Astrocyte of the cerebellum (primary cell): ENCODE results near the gene FAM114A1.

ENCODE experiments used
- DNase-seq: peaks from one replicate; pipeline ENCODE4 v3.0.0-alpha.2; 2011; ENCODE audit warnings: low read depth
- H3K4me3 ChIP-seq: 2 replicates; pipeline ENCODE4 v1.5.1; 2011; ENCODE audit warnings: mild to moderate bottlenecking, low read depth, low read length, moderate library complexity
- in situ Hi-C: cut with HindIII; loops from 2 replicates; pipeline ENCODE4 v1.10.0; 2017; ENCODE audit warnings: low sequenced_read_pairs
- TF ChIP-seq, protein P1 (sequence below): IDR thresholded peaks from 2 replicates; pipeline ENCODE4 v1.5.1; 2012; ENCODE audit warnings: low read length, low read depth, moderate library complexity, mild to moderate bottlenecking; ENCODE audit errors: missing control alignments

Gene FAM114A1

GRCh38 chr4:38872620-38873019 lies 5.0 kb downstream of the FAM114A1 start:
- H3K4me3 ChIP-seq, result no peak overlapping the region
- in situ Hi-C loops, result no loop called here
- no peak for DNase-seq
- TF ChIP-seq, protein P1, sequence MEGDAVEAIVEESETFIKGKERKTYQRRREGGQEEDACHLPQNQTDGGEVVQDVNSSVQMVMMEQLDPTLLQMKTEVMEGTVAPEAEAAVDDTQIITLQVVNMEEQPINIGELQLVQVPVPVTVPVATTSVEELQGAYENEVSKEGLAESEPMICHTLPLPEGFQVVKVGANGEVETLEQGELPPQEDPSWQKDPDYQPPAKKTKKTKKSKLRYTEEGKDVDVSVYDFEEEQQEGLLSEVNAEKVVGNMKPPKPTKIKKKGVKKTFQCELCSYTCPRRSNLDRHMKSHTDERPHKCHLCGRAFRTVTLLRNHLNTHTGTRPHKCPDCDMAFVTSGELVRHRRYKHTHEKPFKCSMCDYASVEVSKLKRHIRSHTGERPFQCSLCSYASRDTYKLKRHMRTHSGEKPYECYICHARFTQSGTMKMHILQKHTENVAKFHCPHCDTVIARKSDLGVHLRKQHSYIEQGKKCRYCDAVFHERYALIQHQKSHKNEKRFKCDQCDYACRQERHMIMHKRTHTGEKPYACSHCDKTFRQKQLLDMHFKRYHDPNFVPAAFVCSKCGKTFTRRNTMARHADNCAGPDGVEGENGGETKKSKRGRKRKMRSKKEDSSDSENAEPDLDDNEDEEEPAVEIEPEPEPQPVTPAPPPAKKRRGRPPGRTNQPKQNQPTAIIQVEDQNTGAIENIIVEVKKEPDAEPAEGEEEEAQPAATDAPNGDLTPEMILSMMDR, result no peak

DNA sequence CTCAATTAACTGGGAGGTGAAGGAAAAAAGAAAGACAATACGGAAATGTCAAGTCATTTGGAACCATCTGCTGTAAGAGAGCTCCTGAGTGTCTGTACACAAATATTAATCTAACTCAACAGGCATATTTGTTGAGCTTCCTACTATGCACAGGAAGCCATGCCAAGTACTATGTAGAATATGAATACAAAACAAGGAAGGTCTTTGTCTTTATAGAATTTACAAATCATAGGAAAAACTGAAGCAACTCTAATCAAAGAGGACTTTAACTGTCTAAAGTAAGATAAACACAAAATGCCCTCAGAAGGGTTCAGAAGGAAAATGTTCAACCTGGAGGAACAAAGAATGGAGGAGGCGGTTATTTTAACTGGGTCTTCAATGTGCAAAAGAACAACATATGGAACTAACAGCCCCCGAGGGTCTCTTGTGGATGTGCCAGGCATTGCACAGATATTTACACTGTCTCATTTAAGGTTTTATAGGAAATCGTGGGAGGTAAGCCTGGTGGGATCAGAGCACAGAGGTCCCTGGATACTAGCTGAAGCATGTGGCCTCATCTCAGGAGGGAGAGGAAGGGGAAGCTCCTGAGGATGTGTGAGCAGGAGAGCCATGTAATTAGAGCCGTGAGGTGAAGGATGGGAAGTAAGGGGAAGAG lies 5.8 kb downstream of the FAM114A1 start:
- no peak for DNase-seq
- no peak overlapping the region for H3K4me3 ChIP-seq
- TF ChIP-seq, protein P1, result peak; percentile 12
- in situ Hi-C loops, result no loop called here

- DNase-seq, result no peak
- TF ChIP-seq, protein P1, result no peak
- no peak overlapping the region for H3K4me3 ChIP-seq
- in situ Hi-C loops, result no loop called here
Observed at GRCh38 chr4:38876636-38877035, 9.0 kb downstream of the FAM114A1 start.

DNA sequence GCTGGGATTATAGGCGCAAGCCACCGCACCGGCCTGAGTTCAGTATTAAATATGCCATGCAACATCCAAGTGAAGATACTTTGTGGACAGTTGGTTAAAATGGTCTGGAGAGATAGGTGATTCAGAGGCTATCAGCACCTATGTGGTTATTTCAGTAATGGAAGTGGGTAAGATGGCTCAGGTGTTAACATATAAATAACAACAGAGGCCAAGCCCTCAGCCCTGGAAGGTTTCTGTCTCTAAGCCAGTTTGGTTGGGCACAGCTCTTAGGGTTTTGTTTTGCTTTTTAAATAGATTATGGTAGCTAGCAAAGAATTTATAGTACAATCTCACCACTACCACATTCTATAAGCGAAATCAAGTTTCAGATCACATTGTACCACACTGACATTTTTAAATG lies 16.6 kb downstream of the FAM114A1 start:
- in situ Hi-C loops, result no loop called here
- TF ChIP-seq, protein P1, result no peak
- H3K4me3 ChIP-seq, result no peak overlapping the region
- no peak for DNase-seq

GRCh38 chr4:38889143-38889542 lies 21.5 kb downstream of the FAM114A1 start:
- DNase-seq, result peak; percentile 72
- no peak overlapping the region for H3K4me3 ChIP-seq
- in situ Hi-C loops, result no loop called here
- TF ChIP-seq, protein P1, result no peak

GRCh38 chr4:38891051-38891983 lies 23.7 kb downstream of the FAM114A1 start:
- no peak overlapping the region for H3K4me3 ChIP-seq
- in situ Hi-C loops, result no loop called here
- TF ChIP-seq, protein P1, result no peak
- DNase-seq, result peak; percentile 33
